GM12891 (cell line): ENCODE measurements around the gene BMP8B.

Experiments
- PAX5 ChIP-seq: IDR thresholded peaks from 2 replicates; pipeline ENCODE4 v1.6.1; 2011; ENCODE audit warnings: low read length, moderate library complexity, mild to moderate bottlenecking; ENCODE audit not compliant: insufficient read depth, severe bottlenecking
- POLR2A ChIP-seq: IDR thresholded peaks from 2 replicates; pipeline ENCODE4 v1.6.1; 2011; ENCODE audit warnings: low read depth, low read length, control low read depth
- POLR2AphosphoS5 ChIP-seq: IDR thresholded peaks from 2 replicates; pipeline ENCODE4 v1.6.1; 2011; ENCODE audit warnings: low read depth, low read length, control low read depth
- POU2F2 ChIP-seq: IDR thresholded peaks from 2 replicates; pipeline ENCODE4 v1.6.1; 2011; ENCODE audit warnings: low read depth, mild to moderate bottlenecking, control low read depth, low read length, moderate library complexity
- SPI1 ChIP-seq: IDR thresholded peaks from 2 replicates; pipeline ENCODE4 v1.6.1; 2011; ENCODE audit warnings: low read depth, low read length, control low read depth
- TAF1 ChIP-seq: IDR thresholded peaks from 2 replicates; pipeline ENCODE4 v1.6.1; 2011; ENCODE audit warnings: low read depth, low read length, control low read depth

GRCh38 chr1:39762550-39763540, 25.8 kb downstream of the BMP8B start:
- TF ChIP-seq POLR2A, result no peak
- TF ChIP-seq POLR2AphosphoS5, result no peak
- no peak for TF ChIP-seq TAF1
- TF ChIP-seq POU2F2, result no peak
- TF ChIP-seq SPI1, result no peak
- no peak for TF ChIP-seq PAX5
